CD8-positive, alpha-beta memory T cell (primary cell): Measurements from ENCODE around the gene LAT. TPM values are rescaled to one million over a fixed set of nuclear protein-coding genes. Genes with fewer than 3 reads are reported as not detected.
"Not testable (repeated sequence)": the region's sequence is repeated elsewhere in the genome, so short reads cannot be mapped to it uniquely, and the experiment has no call there.

Experiments
- CTCF ChIA-PET: fragments of 350-600 bp; sonication (Branson Sonifier 250); formaldehyde crosslinking; loops from one replicate; lab custom pipeline; 2021; ENCODE audit warnings: antibody characterized with exemption; lab: Charles Lee
- POLR2A ChIA-PET: fragments of 350-600 bp; sonication (Branson Sonifier 250); formaldehyde crosslinking; loops from one replicate; lab custom pipeline; 2021; ENCODE audit warnings: antibody characterized with exemption; lab: Charles Lee
- DNase-seq, 5 donors: peaks; one replicate each; pipeline versions ENCODE4 v3.0.0 to v3.0.0-alpha.2; 2020 to 2022; ENCODE audit warnings: mixed read lengths in 1 of 5
- H3K27ac ChIP-seq: one replicate; pipeline ENCODE4 v1.7.0; 2013; ENCODE audit warnings: low read depth, mild to moderate bottlenecking, low read length, moderate library complexity
- H3K27me3 ChIP-seq: 2 replicates; pipeline ENCODE4 v1.7.0; 2013; ENCODE audit warnings: low read length, mild to moderate bottlenecking; ENCODE audit not compliant: insufficient read depth, poor library complexity, severe bottlenecking
- H3K36me3 ChIP-seq: 2 replicates; pipeline ENCODE4 v1.7.0; 2013; ENCODE audit warnings: mild to moderate bottlenecking, low read length, moderate library complexity; ENCODE audit not compliant: insufficient read depth
- H3K4me1 ChIP-seq: 2 replicates; pipeline ENCODE4 v1.7.0; 2013; ENCODE audit warnings: mild to moderate bottlenecking, low read length, moderate library complexity; ENCODE audit not compliant: insufficient read depth
- H3K4me3 ChIP-seq: 2 replicates; pipeline ENCODE4 v1.7.0; 2013; ENCODE audit warnings: mild to moderate bottlenecking, low read length
- H3K9me3 ChIP-seq: 2 replicates; pipeline ENCODE4 v1.7.0; 2013; ENCODE audit warnings: mild to moderate bottlenecking, low read length
- H3K27ac Mint-ChIP-seq, 8 donors: one replicate each; pipeline ENCODE4 v1.8.0; 2020 to 2021; ENCODE audit warnings: mixed read lengths in 8 of 8, mild to moderate bottlenecking in 6 of 8, inconsistent platforms in 3 of 8, moderate library complexity in 3 of 8
- H3K27me3 Mint-ChIP-seq, 2 donors: one replicate each; pipeline ENCODE4 v1.8.0; 2020 to 2021; ENCODE audit warnings: mixed read lengths in 2 of 2, mild to moderate bottlenecking in 1 of 2, moderate library complexity in 1 of 2
- H3K36me3 Mint-ChIP-seq, 3 donors: one replicate each; pipeline ENCODE4 v1.8.0; 2020 to 2021; ENCODE audit warnings: mixed read lengths in 3 of 3, inconsistent platforms in 1 of 3, mild to moderate bottlenecking in 1 of 3
- H3K4me1 Mint-ChIP-seq, 3 donors: one replicate each; pipeline ENCODE4 v1.8.0; 2020 to 2021; ENCODE audit warnings: mixed read lengths in 3 of 3, inconsistent platforms in 1 of 3, mild to moderate bottlenecking in 1 of 3
- H3K4me3 Mint-ChIP-seq, 7 donors: one replicate each; pipeline ENCODE4 v1.8.0; 2020 to 2021; ENCODE audit warnings: mixed read lengths in 7 of 7, mild to moderate bottlenecking in 6 of 7, moderate library complexity in 4 of 7, inconsistent platforms in 2 of 7
- H3K9me3 Mint-ChIP-seq, 5 donors: one replicate each; pipeline ENCODE4 v1.8.0; 2020 to 2022; ENCODE audit warnings: mixed read lengths in 5 of 5, mild to moderate bottlenecking in 3 of 5, moderate library complexity in 2 of 5, inconsistent platforms in 1 of 5
- polyA plus RNA-seq: library from polyadenylated mRNA; unstranded; fragments of 300-500 nt; fragmentation: Illumina TruSeq; gene quantifications from one replicate; pipeline ENCODE4 v1.2.3, GENCODE V29; 2021
- total RNA-seq, 2 experiments: library from RNA; stranded (reverse); gene quantifications; one replicate each; pipeline ENCODE4 v1.2.3, GENCODE V29; 2021

The LAT gene
- total and polyA plus RNA-seq, 3 experiments from 2014 or later = 195 to 331 (median 203) TPM

DNA sequence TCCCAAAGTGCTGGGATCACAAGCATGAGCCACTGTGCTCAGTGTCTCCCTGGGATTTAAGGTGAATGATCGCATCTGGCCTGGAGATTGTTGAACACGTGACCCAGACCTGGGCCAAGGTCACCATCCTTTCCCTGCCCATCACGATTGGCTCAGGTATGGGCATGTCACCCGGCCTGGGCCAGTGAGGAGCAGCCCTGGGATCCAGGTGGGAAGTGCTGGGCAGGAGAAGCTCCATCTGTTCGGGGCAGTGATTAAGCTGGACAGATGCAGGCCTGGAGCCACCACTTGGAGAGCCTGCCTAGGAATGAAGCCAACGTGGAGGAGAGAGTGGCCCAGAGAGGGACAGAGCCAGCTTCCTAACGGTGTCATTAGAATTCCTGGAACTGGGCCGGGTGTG is 6.8 kb downstream of the LAT start:
- peaks cover 0 to 7% (median 1%) of the 10 kb centered on the region in 5 donors for H3K9me3 Mint-ChIP-seq
- Histone ChIP-seq H3K27me3 (no peaks in the 10 kb centered on the region), H3K27ac (no peak overlapping the region), H3K36me3 (peaks cover 22% of the 10 kb centered on the region), H3K9me3 (peaks cover 7% of the 10 kb centered on the region), H3K4me1 (peaks cover 42% of the 10 kb centered on the region), H3K4me3 (no peak overlapping the region)
- H3K4me3 Mint-ChIP-seq = no peak overlapping the region
- peaks cover 38 to 55% (median 44%) of the 10 kb centered on the region in 3 donors for H3K4me1 Mint-ChIP-seq
- H3K36me3 Mint-ChIP-seq = peaks cover 13 to 49% (median 16%) of the 10 kb centered on the region in 3 donors
- POLR2A ChIA-PET = no interaction called here
- CTCF ChIA-PET = no interaction called here
- DNase-seq = no peak
- peak overlapping the region; percentile 29 to 91 (median 56) for H3K27ac Mint-ChIP-seq
- H3K27me3 Mint-ChIP-seq = no peaks in the 10 kb centered on the region

DNA sequence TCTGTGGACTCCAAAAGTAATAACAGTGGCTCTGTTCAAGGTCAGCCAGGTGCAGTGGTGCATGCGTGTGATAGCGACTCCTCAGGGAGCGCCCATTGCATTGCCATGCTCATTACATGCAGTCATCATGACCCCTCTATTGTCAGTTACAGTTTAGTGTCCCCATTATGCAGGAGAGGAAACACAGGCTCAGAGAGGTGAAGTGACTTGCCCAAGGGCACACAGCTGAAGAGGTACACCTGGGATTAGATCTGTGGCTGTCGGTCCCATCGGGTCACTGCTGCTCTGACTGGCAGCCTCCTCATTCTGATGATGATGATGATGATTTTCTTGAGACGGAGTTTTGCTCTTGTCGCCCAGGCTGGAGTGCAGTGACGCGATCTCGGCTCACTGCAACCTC is 7.6 kb downstream of the LAT start:
- H3K36me3 Mint-ChIP-seq = peaks cover 7 to 42% (median 11%) of the 10 kb centered on the region in 3 donors
- no peak overlapping the region for H3K4me3 Mint-ChIP-seq
- DNase-seq = no peak
- peaks cover under 1% of the 10 kb centered on the region for H3K9me3 ChIP-seq
- H3K27me3 Mint-ChIP-seq = no peaks in the 10 kb centered on the region
- peaks cover 32 to 48% (median 38%) of the 10 kb centered on the region in 3 donors for H3K4me1 Mint-ChIP-seq
- peaks cover 34% of the 10 kb centered on the region for H3K4me1 ChIP-seq
- peak overlapping the region; percentile 24 to 85 (median 70) for H3K27ac Mint-ChIP-seq
- ChIA-PET CTCF (no interaction called here), POLR2A (interaction anchor here (1.7 kb wide), 1 partner anchor 15 kb away, joined by 4 read pairs; no protein-coding TSS in a partner anchor)
- no peak overlapping the region for H3K27ac ChIP-seq
- no peaks in the 10 kb centered on the region for H3K27me3 ChIP-seq
- peaks cover 14% of the 10 kb centered on the region for H3K36me3 ChIP-seq
- H3K9me3 Mint-ChIP-seq = peaks cover 0 to 1% (median under 1%) of the 10 kb centered on the region in 5 donors
- H3K4me3 ChIP-seq = no peak overlapping the region

DNA sequence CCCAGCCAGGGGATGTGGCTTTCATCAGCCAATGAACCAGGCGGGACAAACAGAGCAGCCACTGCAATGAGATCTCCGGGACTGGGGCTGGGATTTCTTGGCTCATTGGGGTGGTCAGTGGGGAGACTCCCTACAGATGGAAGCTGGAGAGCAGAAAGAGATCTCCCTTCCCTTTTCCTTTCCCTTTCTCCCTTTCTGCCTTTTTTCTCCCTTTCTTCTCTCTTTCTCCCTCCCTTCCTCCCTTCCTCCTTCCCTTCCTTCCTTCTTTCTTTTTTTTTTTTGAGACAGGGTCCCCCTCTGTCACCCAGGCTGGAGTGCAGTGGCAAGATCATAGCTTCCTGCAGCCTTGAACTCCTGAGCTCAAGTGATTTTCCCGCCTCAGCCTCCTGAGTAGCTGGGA is 14.0 kb downstream of the LAT start:
- Mint-ChIP-seq H3K4me3 (no peak overlapping the region), H3K27ac (no peak overlapping the region), H3K27me3 (peaks cover 0 to 2% of the 10 kb centered on the region in 2 donors), H3K4me1 (peaks cover 3 to 8% (median 5%) of the 10 kb centered on the region in 3 donors), H3K9me3 (no peaks in the 10 kb centered on the region), H3K36me3 (no peaks in the 10 kb centered on the region)
- CTCF ChIA-PET = interaction anchor here (0.6 to 1.5 kb wide), 3 partner anchors 10 to 664 kb away, joined by 3 read pairs; partner anchors contain the start of gene SPN
- Histone ChIP-seq H3K9me3 (no peaks in the 10 kb centered on the region), H3K4me1 (peaks cover 7% of the 10 kb centered on the region), H3K4me3 (no peak overlapping the region), H3K27me3 (no peaks in the 10 kb centered on the region), H3K36me3 (no peaks in the 10 kb centered on the region), H3K27ac (no peak overlapping the region)
- POLR2A ChIA-PET = no interaction called here
- no peak for DNase-seq

DNA sequence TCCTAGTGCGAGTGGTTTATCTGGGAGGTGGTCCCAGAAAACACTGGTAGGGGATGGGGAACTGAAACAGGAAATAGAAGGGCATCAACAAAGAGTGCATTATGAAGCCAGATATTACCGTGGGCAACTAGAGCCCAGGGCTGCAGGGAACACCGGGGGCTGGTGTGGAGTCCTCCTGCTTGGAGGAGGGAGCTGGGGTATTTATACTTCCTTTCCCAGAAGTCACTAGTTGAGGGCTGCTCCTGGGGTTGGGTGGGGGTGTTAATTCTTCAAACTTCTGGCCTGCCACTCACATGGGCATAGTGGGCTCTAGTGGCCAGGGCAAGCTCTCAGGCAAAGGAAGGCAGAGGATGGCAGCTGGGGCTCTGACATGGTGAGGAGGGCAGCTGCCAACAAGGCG is 14.7 kb downstream of the LAT start:
- H3K9me3 ChIP-seq = no peaks in the 10 kb centered on the region
- Mint-ChIP-seq H3K27ac (peak overlapping the region in 1 of 8 donors; percentile 59), H3K4me3 (no peak overlapping the region), H3K27me3 (peaks cover 0 to 2% of the 10 kb centered on the region in 2 donors), H3K4me1 (peaks cover 3 to 6% (median 5%) of the 10 kb centered on the region in 3 donors), H3K9me3 (no peaks in the 10 kb centered on the region), H3K36me3 (no peaks in the 10 kb centered on the region)
- no peak overlapping the region for H3K27ac ChIP-seq
- peaks cover 7% of the 10 kb centered on the region for H3K4me1 ChIP-seq
- POLR2A ChIA-PET = interaction anchor here (0.5 kb wide), 1 partner anchor 9 kb away, joined by 3 read pairs; no protein-coding TSS in a partner anchor
- H3K36me3 ChIP-seq = no peaks in the 10 kb centered on the region
- H3K27me3 ChIP-seq = no peaks in the 10 kb centered on the region
- CTCF ChIA-PET = interaction anchor here (1.5 kb wide), 1 partner anchor 11 kb away, joined by 3 read pairs; no protein-coding TSS in a partner anchor
- H3K4me3 ChIP-seq = no peak overlapping the region
- no peak for DNase-seq

DNA sequence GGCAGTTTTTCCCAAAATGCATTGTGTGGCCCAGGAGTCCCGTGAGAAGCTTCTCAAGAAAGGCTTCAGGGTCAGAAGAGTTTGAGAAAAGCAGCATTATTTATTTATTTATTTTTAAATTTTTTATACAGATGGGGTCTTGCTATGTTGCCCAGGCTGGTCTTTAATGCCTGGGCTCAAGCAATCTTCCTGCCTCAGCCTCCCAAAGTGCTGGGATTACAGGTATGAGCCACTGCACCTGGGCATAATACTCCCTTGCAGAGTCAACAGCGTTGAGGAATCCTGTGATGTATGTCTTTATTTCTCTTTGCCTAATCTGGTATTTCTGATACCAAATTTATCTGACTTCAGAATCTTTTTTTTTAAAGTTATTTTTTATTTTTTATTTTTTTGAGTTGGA is 15.2 kb downstream of the LAT start:
- no peaks in the 10 kb centered on the region for H3K36me3 Mint-ChIP-seq
- no peaks in the 10 kb centered on the region for H3K36me3 ChIP-seq
- H3K4me1 Mint-ChIP-seq = peaks cover 3 to 6% (median 5%) of the 10 kb centered on the region in 3 donors
- H3K9me3 Mint-ChIP-seq = no peaks in the 10 kb centered on the region
- H3K27ac Mint-ChIP-seq = no peak overlapping the region
- no peak overlapping the region for H3K4me3 ChIP-seq
- no peak for DNase-seq
- CTCF ChIA-PET = interaction anchor here (1.5 kb wide), 1 partner anchor 11 kb away, joined by 3 read pairs; no protein-coding TSS in a partner anchor
- H3K27me3 Mint-ChIP-seq = peaks cover 0 to 2% of the 10 kb centered on the region in 2 donors
- no peaks in the 10 kb centered on the region for H3K27me3 ChIP-seq
- H3K9me3 ChIP-seq = no peaks in the 10 kb centered on the region
- POLR2A ChIA-PET = no interaction called here
- no peak overlapping the region for H3K27ac ChIP-seq
- H3K4me3 Mint-ChIP-seq = no peak overlapping the region
- H3K4me1 ChIP-seq = peaks cover 7% of the 10 kb centered on the region

DNA sequence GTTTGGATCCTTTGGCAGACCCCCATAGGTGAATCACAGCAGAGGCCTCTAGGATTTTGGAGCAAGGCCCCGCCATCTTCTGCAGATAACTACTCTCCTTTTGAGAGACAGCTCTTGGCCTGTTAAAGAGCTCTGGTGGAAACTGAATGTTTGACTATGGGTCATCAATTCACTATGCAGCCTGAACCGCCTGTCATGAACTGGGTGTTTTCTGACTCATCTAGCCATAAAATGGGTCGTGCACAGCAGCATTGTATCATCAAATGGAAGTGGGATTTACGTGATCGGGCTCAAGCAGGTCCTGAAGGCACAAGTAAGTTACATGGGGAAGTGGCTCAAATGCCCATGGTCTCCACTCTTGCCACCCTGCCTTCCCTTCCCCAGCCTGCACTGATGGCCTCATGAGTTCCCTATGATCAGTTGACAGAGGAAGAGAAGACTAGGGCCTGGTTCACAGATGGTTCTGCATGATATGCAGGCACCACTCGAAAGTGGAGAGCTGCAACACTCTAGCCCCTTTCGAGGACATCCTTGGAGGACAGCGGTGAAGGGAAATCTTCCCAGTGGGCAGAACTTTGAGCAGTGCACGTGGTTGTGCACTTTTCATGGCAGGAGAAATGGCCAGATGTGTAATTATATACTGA is 19.8 kb downstream of the LAT start:
- H3K9me3 Mint-ChIP-seq, H3K4me3 Mint-ChIP-seq, H3K9me3 ChIP-seq, H3K27ac Mint-ChIP-seq, POLR2A ChIA-PET, H3K27me3 ChIP-seq, H3K4me3 ChIP-seq, H3K36me3 Mint-ChIP-seq, DNase-seq, CTCF ChIA-PET, H3K36me3 ChIP-seq, H3K27ac ChIP-seq, H3K27me3 Mint-ChIP-seq: not testable (repeated sequence)
- H3K4me1 Mint-ChIP-seq = peaks cover 23 to 33% (median 30%) of the 10 kb centered on the region in 3 donors
- peaks cover 28% of the 10 kb centered on the region for H3K4me1 ChIP-seq

DNA sequence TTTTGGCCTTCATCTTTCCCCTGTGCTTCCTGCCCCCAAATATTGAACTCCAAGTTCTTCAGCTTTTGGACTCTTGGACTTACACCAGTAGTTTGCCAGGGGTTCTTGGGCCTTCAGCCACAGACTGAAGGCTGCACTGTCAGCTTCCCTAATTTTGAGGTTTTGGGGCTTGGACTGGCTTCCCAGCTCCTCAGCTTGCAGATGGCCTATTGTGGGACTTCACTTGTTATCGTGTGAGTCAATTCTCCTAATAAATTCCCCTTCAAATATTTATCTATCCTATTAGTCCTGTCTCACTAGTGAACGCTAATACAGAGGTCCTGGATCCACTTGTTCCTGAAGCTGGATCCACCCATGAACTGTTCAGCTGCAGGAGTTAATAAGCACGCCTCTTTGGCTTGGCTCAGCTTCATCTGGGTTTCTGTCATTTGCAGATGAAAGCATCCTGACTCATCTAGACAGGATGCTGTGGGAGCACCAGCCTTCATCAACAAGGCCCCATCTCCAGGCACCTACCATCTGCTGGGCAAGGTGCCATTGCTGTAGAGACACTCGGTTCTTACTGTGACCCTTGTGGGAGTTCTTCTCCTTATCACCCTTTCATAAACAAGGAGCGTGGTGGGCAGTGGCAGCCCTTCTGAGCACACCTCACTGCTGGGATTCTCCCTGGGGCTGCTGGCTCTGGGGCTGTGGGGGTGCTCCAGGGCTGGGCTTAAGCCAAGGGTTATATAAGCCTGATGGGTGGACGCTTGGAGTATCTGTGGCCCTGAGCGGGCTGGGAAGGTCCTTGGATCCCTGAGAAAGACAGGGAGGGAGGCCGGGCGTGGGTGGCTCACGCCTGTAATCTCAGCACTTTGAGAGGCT is 23.1 kb downstream of the LAT start:
- H3K9me3 ChIP-seq = no peaks in the 10 kb centered on the region
- peak in 3 of 5 donors; percentile 55 to 85 (median 66) for DNase-seq
- H3K36me3 ChIP-seq = no peaks in the 10 kb centered on the region
- POLR2A ChIA-PET = interaction anchor here (0.7 to 2.2 kb wide), 4 partner anchors 8 to 22 kb away, joined by 3 to 17 read pairs (median 4); partner anchors contain the start of gene LAT
- H3K4me1 ChIP-seq = peaks cover 50% of the 10 kb centered on the region
- Mint-ChIP-seq H3K9me3 (no peaks in the 10 kb centered on the region), H3K4me1 (peaks cover 36 to 52% (median 51%) of the 10 kb centered on the region in 3 donors), H3K36me3 (peaks cover 0 to 2% (median 0%) of the 10 kb centered on the region in 3 donors), H3K27me3 (no peaks in the 10 kb centered on the region), H3K27ac (peak overlapping the region; percentile 64 to 95 (median 89)), H3K4me3 (peak overlapping the region in 6 of 7 donors; percentile 49 to 80 (median 64))
- no peaks in the 10 kb centered on the region for H3K27me3 ChIP-seq
- CTCF ChIA-PET = interaction anchor here (1.2 kb wide), 1 partner anchor 22 kb away, joined by 5 read pairs; the partner anchor contains the start of gene LAT
- H3K27ac ChIP-seq = peak overlapping the region; percentile 74
- H3K4me3 ChIP-seq = peak overlapping the region; percentile 25
